ENCODE results near the gene BCL7A. TPM values are rescaled to one million over a fixed set of nuclear protein-coding genes. Genes with fewer than 3 reads are reported as not detected.

BCL7A gene
- total and polyA plus RNA-seq, 7 donors, result 3.6 to 14.3 (median 11.3) TPM

- intact Hi-C loops (cut with DNase I), result no loop called here
Measured at GRCh38 chr12:122107261-122107660, 85.6 kb downstream of the BCL7A start.

GRCh38 chr12:122111089-122111641 is 89.5 kb downstream of the BCL7A start:
- peaks cover 2% of the 10 kb centered on the region in 2 donors for H3K36me3 ChIP-seq (ENCODE audit: insufficient read depth in 1 of 2, low read depth in 1 of 2)
- no peaks in the 10 kb centered on the region for H3K27me3 ChIP-seq (ENCODE audit: insufficient read depth in 3 of 3, low read length in 2 of 3)
- intact Hi-C loops (cut with DNase I), result no loop called here
- DNase-seq (no peak), ATAC-seq (peak; percentile 77 to 86 (median 81))
- H3K4me3 ChIP-seq, result peak overlapping the region; percentile 9
- 24 to 44% (median 29%) methylated on average over 2 of the region's 2 CpGs for WGBS, 3 donors
- H3K9me3 ChIP-seq, result no peaks in the 10 kb centered on the region
- no peak for TF ChIP-seq CTCF (IDR thresholded peaks at IDR 0.05)
- H3K27ac ChIP-seq, result peak overlapping the region; percentile 84
- peaks cover 64% of the 10 kb centered on the region for H3K4me1 ChIP-seq

More at GRCh38 chr12:122107261-122107660, 85.6 kb downstream of the BCL7A start:
- H3K36me3 ChIP-seq (ENCODE audit: insufficient read depth in 1 of 2, low read depth in 1 of 2), result peaks cover 0 to 3% of the 10 kb centered on the region in 2 donors
- H3K27ac ChIP-seq, result peak overlapping the region; percentile 97
- ATAC-seq (peak in 3 of 4 donors; percentile 28 to 40 (median 38)), DNase-seq (no peak)
- no peaks in the 10 kb centered on the region for H3K27me3 ChIP-seq (ENCODE audit: insufficient read depth in 3 of 3, low read length in 2 of 3)
- H3K4me1 ChIP-seq, result peaks cover 62% of the 10 kb centered on the region
- no peaks in the 10 kb centered on the region for H3K9me3 ChIP-seq
- 42 to 56% (median 46%) methylated on average over 6 of the region's 6 CpGs for WGBS, 3 donors
- no peak overlapping the region for H3K4me3 ChIP-seq
- TF ChIP-seq CTCF (IDR thresholded peaks at IDR 0.05), result no peak

Other genes with a start within 250 kb of the BCL7A start
- 1 to 10 TPM; 3.3 to 4.8 (median 3.9) TPM for gene RHOF, start 228.2 kb upstream of the BCL7A start, total RNA-seq
- 1 to 10 TPM; 1.4 to 4.3 (median 1.6) TPM for gene RHOF, start 228.2 kb upstream of the BCL7A start, polyA plus RNA-seq
- 10 to 100 TPM in 3 of 4 donors, 1 to 10 TPM in 1; 9.2 to 13.0 (median 11.8) TPM for gene SETD1B, start 217.9 kb upstream of the BCL7A start, total RNA-seq
- gene SETD1B, start 217.9 kb upstream of the BCL7A start, polyA plus RNA-seq, result 1 to 10 TPM; 2.8 to 7.5 (median 3.0) TPM
- gene HPD, start 163.0 kb upstream of the BCL7A start, total RNA-seq, result 1 to 10 TPM; 1.1 to 3.3 (median 3.0) TPM
- 1 to 10 TPM in 1 of 3 donors, under 1 TPM in 2; 0.67 to 1.6 (median 0.70) TPM for gene HPD, start 163.0 kb upstream of the BCL7A start, polyA plus RNA-seq
- gene PSMD9, start 133.1 kb upstream of the BCL7A start, total RNA-seq, result 10 to 100 TPM; 20.1 to 34.0 (median 25.5) TPM
- gene PSMD9, start 133.1 kb upstream of the BCL7A start, polyA plus RNA-seq, result 100 to 1,000 TPM in 1 of 3 donors, 10 to 100 TPM in 2; 50.9 to 131 (median 57.5) TPM
- gene CFAP251, start 103.3 kb upstream of the BCL7A start, total RNA-seq, result under 1 TPM; 0.36 to 0.66 (median 0.63) TPM
- gene CFAP251, start 103.3 kb upstream of the BCL7A start, polyA plus RNA-seq, result under 1 TPM; 0.39 to 0.79 (median 0.79) TPM
- 100 to 1,000 TPM; 114 to 184 (median 137) TPM for gene MLXIP, start 56.9 kb downstream of the BCL7A start, total RNA-seq
- 100 to 1,000 TPM in 1 of 3 donors, 10 to 100 TPM in 2; 50.9 to 114 (median 55.0) TPM for gene MLXIP, start 56.9 kb downstream of the BCL7A start, polyA plus RNA-seq
- gene IL31, start 152.3 kb downstream of the BCL7A start, total RNA-seq, result not detected
- gene IL31, start 152.3 kb downstream of the BCL7A start, polyA plus RNA-seq, result not detected
- gene LRRC43, start 161.2 kb downstream of the BCL7A start, total RNA-seq, result under 1 TPM in 3 of 4 donors, not detected in 1; 0.13 to 0.36 (median 0.32) TPM
- under 1 TPM in 2 of 3 donors, not detected in 1; 0.05 to 0.06 TPM for gene LRRC43, start 161.2 kb downstream of the BCL7A start, polyA plus RNA-seq
- gene B3GNT4, start 181.8 kb downstream of the BCL7A start, total RNA-seq, result under 1 TPM in 1 of 4 donors, not detected in 3; 0.38 TPM
- gene B3GNT4, start 181.8 kb downstream of the BCL7A start, polyA plus RNA-seq, result 1 to 10 TPM in 1 of 3 donors, under 1 TPM in 2; 0.30 to 1.3 (median 0.48) TPM
- gene DIABLO, start 204.2 kb downstream of the BCL7A start, total RNA-seq, result 10 to 100 TPM; 24.4 to 35.3 (median 29.0) TPM
- gene DIABLO, start 204.2 kb downstream of the BCL7A start, polyA plus RNA-seq, result 100 to 1,000 TPM in 1 of 3 donors, 10 to 100 TPM in 2; 39.7 to 109 (median 53.7) TPM
- 10 to 100 TPM; 17.1 to 20.0 (median 17.2) TPM for gene VPS33A, start 244.6 kb downstream of the BCL7A start, total RNA-seq
- 10 to 100 TPM; 10.3 to 33.6 (median 15.1) TPM for gene VPS33A, start 244.6 kb downstream of the BCL7A start, polyA plus RNA-seq